ENCODE results near the gene S100A7. TPM values are rescaled to one million over a fixed set of nuclear protein-coding genes. Genes with fewer than 3 reads are reported as not detected.

S100A7 gene
- total and polyA plus RNA-seq, 4 donors, result not detected

DNA sequence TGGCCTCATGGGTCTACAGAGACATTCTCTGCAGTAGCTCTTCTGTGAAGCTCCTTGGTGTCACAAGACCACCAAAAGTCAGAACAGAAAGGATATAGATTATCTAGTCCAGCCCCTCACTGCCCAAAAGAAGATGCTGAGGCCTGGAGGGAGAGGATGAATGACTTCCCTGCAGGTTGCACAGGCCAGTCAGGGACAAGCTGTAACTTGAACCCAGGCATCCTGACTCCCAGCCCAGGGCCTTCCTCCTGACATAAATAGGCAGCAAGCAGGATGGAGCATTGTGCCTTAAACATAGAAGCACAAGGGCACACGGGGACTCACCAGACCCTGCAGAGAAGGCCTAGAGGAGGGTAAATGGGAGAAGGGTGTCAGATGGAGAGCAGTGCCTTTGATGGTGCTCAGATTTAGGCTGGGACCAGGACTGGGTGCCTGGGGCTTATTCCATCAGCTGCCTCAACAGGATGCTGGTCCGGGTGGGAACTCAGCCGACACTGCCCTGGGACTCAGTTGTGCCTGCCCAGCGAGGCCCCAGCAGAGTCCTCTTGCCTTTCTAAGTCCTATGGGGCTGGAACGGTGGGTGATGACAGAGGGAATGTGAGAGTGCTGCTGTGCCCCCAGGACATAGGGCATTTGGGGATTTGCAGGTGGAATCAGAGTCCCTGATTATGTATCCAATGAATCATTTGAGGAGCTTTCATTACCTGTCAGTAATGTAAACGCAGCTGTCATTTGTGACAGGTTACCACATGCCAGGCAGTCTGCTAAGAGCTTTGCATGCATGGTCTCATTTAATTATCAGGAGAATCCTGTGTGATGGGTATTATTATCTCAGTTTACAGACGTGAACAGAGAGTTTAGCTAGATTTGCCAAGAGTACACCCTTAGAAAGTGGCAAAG is 30.9 kb downstream of the S100A7 start:
- no peaks in the 10 kb centered on the region for H3K4me1 ChIP-seq (ENCODE audit: control insufficient read depth in 4 of 4, insufficient read depth in 4 of 4, low read length in 3 of 4)
- no peak overlapping the region for H3K9ac ChIP-seq (ENCODE audit: low read depth in 1 of 2, low read length in 2 of 2)
- TF ChIP-seq EGR1 (IDR thresholded peaks at IDR 0.05; ENCODE audit: low read depth in 2 of 2), result no peak
- TF ChIP-seq, protein P1, sequence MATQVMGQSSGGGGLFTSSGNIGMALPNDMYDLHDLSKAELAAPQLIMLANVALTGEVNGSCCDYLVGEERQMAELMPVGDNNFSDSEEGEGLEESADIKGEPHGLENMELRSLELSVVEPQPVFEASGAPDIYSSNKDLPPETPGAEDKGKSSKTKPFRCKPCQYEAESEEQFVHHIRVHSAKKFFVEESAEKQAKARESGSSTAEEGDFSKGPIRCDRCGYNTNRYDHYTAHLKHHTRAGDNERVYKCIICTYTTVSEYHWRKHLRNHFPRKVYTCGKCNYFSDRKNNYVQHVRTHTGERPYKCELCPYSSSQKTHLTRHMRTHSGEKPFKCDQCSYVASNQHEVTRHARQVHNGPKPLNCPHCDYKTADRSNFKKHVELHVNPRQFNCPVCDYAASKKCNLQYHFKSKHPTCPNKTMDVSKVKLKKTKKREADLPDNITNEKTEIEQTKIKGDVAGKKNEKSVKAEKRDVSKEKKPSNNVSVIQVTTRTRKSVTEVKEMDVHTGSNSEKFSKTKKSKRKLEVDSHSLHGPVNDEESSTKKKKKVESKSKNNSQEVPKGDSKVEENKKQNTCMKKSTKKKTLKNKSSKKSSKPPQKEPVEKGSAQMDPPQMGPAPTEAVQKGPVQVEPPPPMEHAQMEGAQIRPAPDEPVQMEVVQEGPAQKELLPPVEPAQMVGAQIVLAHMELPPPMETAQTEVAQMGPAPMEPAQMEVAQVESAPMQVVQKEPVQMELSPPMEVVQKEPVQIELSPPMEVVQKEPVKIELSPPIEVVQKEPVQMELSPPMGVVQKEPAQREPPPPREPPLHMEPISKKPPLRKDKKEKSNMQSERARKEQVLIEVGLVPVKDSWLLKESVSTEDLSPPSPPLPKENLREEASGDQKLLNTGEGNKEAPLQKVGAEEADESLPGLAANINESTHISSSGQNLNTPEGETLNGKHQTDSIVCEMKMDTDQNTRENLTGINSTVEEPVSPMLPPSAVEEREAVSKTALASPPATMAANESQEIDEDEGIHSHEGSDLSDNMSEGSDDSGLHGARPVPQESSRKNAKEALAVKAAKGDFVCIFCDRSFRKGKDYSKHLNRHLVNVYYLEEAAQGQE (IDR thresholded peaks at IDR 0.05), result no peak
- TF ChIP-seq, protein P2, sequence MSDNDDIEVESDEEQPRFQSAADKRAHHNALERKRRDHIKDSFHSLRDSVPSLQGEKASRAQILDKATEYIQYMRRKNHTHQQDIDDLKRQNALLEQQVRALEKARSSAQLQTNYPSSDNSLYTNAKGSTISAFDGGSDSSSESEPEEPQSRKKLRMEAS (IDR thresholded peaks at IDR 0.05), result no peak
- TF ChIP-seq NR2F2 (IDR thresholded peaks at IDR 0.05), result no peak
- no peak for TF ChIP-seq HNF4G (IDR thresholded peaks at IDR 0.05)
- TF ChIP-seq RXRA (IDR thresholded peaks at IDR 0.05), result no peak
- TF ChIP-seq, protein P3, sequence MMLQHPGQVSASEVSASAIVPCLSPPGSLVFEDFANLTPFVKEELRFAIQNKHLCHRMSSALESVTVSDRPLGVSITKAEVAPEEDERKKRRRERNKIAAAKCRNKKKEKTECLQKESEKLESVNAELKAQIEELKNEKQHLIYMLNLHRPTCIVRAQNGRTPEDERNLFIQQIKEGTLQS (IDR thresholded peaks at IDR 0.05), result no peak
- no peak for TF ChIP-seq JUND (IDR thresholded peaks at IDR 0.05)
- TF ChIP-seq SP1 (IDR thresholded peaks at IDR 0.05), result no peak
- TF ChIP-seq FOXA2 (IDR thresholded peaks at IDR 0.05), result no peak
- TF ChIP-seq YY1 (IDR thresholded peaks at IDR 0.05), result no peak
- TF ChIP-seq, protein P4, sequence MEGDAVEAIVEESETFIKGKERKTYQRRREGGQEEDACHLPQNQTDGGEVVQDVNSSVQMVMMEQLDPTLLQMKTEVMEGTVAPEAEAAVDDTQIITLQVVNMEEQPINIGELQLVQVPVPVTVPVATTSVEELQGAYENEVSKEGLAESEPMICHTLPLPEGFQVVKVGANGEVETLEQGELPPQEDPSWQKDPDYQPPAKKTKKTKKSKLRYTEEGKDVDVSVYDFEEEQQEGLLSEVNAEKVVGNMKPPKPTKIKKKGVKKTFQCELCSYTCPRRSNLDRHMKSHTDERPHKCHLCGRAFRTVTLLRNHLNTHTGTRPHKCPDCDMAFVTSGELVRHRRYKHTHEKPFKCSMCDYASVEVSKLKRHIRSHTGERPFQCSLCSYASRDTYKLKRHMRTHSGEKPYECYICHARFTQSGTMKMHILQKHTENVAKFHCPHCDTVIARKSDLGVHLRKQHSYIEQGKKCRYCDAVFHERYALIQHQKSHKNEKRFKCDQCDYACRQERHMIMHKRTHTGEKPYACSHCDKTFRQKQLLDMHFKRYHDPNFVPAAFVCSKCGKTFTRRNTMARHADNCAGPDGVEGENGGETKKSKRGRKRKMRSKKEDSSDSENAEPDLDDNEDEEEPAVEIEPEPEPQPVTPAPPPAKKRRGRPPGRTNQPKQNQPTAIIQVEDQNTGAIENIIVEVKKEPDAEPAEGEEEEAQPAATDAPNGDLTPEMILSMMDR (IDR thresholded peaks at IDR 0.05; ENCODE audit: low read depth, low read length, missing input control), result no peak
- TF ChIP-seq FOXA1 (IDR thresholded peaks at IDR 0.05), result no peak
- no peak for TF ChIP-seq TAF1 (conservative IDR thresholded peaks at IDR 0.05)
- no peak for TF ChIP-seq GABPA (IDR thresholded peaks at IDR 0.05 in 1 of 2, conservative IDR thresholded peaks at IDR 0.05 in 1 of 2)
- TF ChIP-seq, protein P5, sequence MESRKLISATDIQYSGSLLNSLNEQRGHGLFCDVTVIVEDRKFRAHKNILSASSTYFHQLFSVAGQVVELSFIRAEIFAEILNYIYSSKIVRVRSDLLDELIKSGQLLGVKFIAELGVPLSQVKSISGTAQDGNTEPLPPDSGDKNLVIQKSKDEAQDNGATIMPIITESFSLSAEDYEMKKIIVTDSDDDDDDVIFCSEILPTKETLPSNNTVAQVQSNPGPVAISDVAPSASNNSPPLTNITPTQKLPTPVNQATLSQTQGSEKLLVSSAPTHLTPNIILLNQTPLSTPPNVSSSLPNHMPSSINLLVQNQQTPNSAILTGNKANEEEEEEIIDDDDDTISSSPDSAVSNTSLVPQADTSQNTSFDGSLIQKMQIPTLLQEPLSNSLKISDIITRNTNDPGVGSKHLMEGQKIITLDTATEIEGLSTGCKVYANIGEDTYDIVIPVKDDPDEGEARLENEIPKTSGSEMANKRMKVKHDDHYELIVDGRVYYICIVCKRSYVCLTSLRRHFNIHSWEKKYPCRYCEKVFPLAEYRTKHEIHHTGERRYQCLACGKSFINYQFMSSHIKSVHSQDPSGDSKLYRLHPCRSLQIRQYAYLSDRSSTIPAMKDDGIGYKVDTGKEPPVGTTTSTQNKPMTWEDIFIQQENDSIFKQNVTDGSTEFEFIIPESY (IDR thresholded peaks at IDR 0.05), result no peak
- no peak for TF ChIP-seq HNF4A (conservative IDR thresholded peaks at IDR 0.05)
- TF ChIP-seq RAD21 (IDR thresholded peaks at IDR 0.05), result no peak
- H3K27me3 ChIP-seq (ENCODE audit: control insufficient read depth in 4 of 4, insufficient read depth in 4 of 4, low read length in 3 of 4), result peaks cover 0 to 6% (median 0%) of the 10 kb centered on the region in 4 donors
- 83% methylated on average over 7 of the region's 7 CpGs for WGBS
- no peak overlapping the region for H3K4me3 ChIP-seq (ENCODE audit: low read depth in 1 of 3, low read length in 3 of 3)
- no peaks in the 10 kb centered on the region for H3K36me3 ChIP-seq (ENCODE audit: control insufficient read depth in 4 of 4, insufficient read depth in 3 of 4, low read depth in 1 of 4, low read length in 3 of 4)
- no peak overlapping the region for H3K27ac ChIP-seq (ENCODE audit: low read depth in 1 of 2, low read length in 2 of 2)
- H3K9me3 ChIP-seq (ENCODE audit: control insufficient read depth in 4 of 4, low read length in 3 of 4), result no peaks in the 10 kb centered on the region
- DNase-seq (ENCODE audit: low spot score), result peak; percentile 22

Data from liver (tissue), 9 donors.